Measurements from ENCODE around the gene PTPRQ. TPM values are rescaled to one million over a fixed set of nuclear protein-coding genes. Genes with fewer than 3 reads are reported as not detected.

PTPRQ gene
- total and polyA plus RNA-seq, 9 of the 15 experiments (the other 6 are each of a cell fraction or from before 2014, with no cell fraction given), result not detected

DNA sequence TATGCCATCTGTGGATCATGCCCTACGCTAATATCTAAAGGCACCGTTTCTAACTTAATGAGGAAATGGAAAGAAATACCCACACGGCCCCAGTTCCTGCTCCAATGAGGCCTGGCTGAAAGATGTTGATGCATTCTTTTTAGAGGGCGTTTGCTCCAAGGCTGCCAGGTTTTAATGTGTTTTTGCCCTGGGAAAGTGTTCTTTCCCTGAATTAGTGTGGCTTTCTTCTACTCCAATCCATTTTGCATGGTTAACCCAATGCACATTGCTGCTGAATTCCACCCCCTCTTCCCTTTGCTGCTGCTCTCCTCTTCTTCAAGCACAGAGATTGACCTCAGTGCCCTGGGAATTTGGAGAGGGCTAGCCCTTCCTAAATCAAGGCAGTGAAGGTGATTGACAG is 273.8 kb downstream of the PTPRQ start:
- in situ Hi-C loops (cut with MboI) (no loop called here), intact Hi-C loops (cut with micrococcal nuclease) (no loop called here)
- DNase-seq (ENCODE audit: extremely low read depth in 1 of 4, low spot score in 3 of 4), result no peak
- no peak for TF ChIP-seq RBM39 (optimal IDR thresholded peaks at IDR 0.05; ENCODE audit: low read depth, low read length)
- H3K9me3 ChIP-seq (replicated peaks; ENCODE audit: control insufficient read depth, insufficient read depth, low read depth, low read length), result no peaks in the 10 kb centered on the region
- no peaks in the 10 kb centered on the region for H3K9me1 ChIP-seq (ENCODE audit: control insufficient read depth, insufficient read depth, low read length)
- no peak for FAIRE-seq
- ATAC-seq, result no peak
- H3K27ac ChIP-seq (ENCODE audit: extremely low read depth, low read depth, low read length), result no peak overlapping the region
- H3K27me3 ChIP-seq (ENCODE audit: control insufficient read depth in 2 of 2, insufficient read depth in 2 of 2, low read length in 2 of 2), result no peaks in the 10 kb centered on the region
- H4K20me1 ChIP-seq (replicated peaks; ENCODE audit: control insufficient read depth, insufficient read depth, low read length), result no peaks in the 10 kb centered on the region
- no peak overlapping the region for H3K4me2 ChIP-seq (ENCODE audit: insufficient read depth, low read length)
- no peak overlapping the region for H2AFZ ChIP-seq (ENCODE audit: low read depth, low read length)
- no peaks in the 10 kb centered on the region for H3K79me2 ChIP-seq (ENCODE audit: control insufficient read depth, insufficient read depth, low read length)
- no peak overlapping the region for H3K4me3 ChIP-seq
- no peak overlapping the region for H3K9ac ChIP-seq (ENCODE audit: insufficient read depth in 1 of 2, low read depth in 2 of 2, low read length in 2 of 2)
- 0% methylated on average over 4 of the region's 4 CpGs for WGBS (ENCODE audit: insufficient coverage, low coverage, missing lambda C conversion rate)
- no peaks in the 10 kb centered on the region for H3K36me3 ChIP-seq (ENCODE audit: control insufficient read depth, insufficient read depth, low read length)
- H3K4me1 ChIP-seq (replicated peaks in 1 of 2; ENCODE audit: control insufficient read depth in 2 of 2, insufficient read depth in 2 of 2, low read length in 2 of 2), result no peaks in the 10 kb centered on the region
- POLR2A ChIA-PET, result interaction anchor here (0.6 kb wide), 1 partner anchor 69 kb away, joined by 3 read pairs; no protein-coding TSS in a partner anchor
- CTCF ChIA-PET (ENCODE audit: low intra/inter-chr PET ratio), result no interaction called here
- BruUV-seq (replicated peaks), result no TSS peak

DNA sequence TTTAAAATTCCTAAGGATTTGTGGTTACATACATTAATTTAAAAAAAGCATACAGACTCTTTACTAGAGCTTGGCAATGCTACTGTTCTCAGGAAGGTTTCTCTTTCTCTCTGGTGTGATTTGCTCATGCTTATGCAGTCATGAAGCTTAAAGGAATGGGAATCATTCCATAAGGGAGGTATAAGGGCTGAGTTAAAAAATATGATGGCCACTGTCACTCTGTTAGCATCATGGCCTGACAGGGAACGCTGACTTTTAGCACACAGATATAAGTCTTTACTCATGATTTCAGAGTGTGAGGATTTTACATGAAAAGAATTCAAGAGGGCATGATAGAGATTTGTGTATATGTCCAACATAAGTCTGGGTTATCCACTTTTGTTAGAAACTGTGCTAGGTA is 276.5 kb downstream of the PTPRQ start:
- Histone ChIP-seq H3K9me1 (ENCODE audit: control insufficient read depth, insufficient read depth, low read length) (no peaks in the 10 kb centered on the region), H2AFZ (ENCODE audit: low read depth, low read length) (no peak overlapping the region), H3K79me2 (ENCODE audit: control insufficient read depth, insufficient read depth, low read length) (no peaks in the 10 kb centered on the region), H3K9ac (ENCODE audit: insufficient read depth in 1 of 2, low read depth in 2 of 2, low read length in 2 of 2) (no peak overlapping the region), H3K36me3 (ENCODE audit: control insufficient read depth, insufficient read depth, low read length) (no peaks in the 10 kb centered on the region), H3K9me3 (replicated peaks; ENCODE audit: control insufficient read depth, insufficient read depth, low read depth, low read length) (no peaks in the 10 kb centered on the region), H3K4me2 (ENCODE audit: insufficient read depth, low read length) (no peak overlapping the region), H3K4me3 (no peak overlapping the region), H3K27me3 (ENCODE audit: control insufficient read depth in 2 of 2, insufficient read depth in 2 of 2, low read length in 2 of 2) (no peaks in the 10 kb centered on the region), H3K27ac (ENCODE audit: extremely low read depth, low read depth, low read length) (no peak overlapping the region), H4K20me1 (replicated peaks; ENCODE audit: control insufficient read depth, insufficient read depth, low read length) (no peaks in the 10 kb centered on the region), H3K4me1 (replicated peaks in 1 of 2; ENCODE audit: control insufficient read depth in 2 of 2, insufficient read depth in 2 of 2, low read length in 2 of 2) (no peaks in the 10 kb centered on the region)
- intact Hi-C loops (cut with micrococcal nuclease), result no loop called here
- FAIRE-seq, result no peak
- CTCF ChIA-PET (ENCODE audit: low intra/inter-chr PET ratio), result no interaction called here
- POLR2A ChIA-PET, result no interaction called here
- in situ Hi-C loops (cut with MboI), result no loop called here
- no peak for DNase-seq (ENCODE audit: extremely low read depth in 1 of 4, low spot score in 3 of 4)
- ATAC-seq, result no peak
- 0% methylated on average over 1 of the region's 1 CpG for WGBS (ENCODE audit: insufficient coverage, low coverage, missing lambda C conversion rate)
- no TSS peak for BruUV-seq (replicated peaks)
- TF ChIP-seq RB1 (IDR thresholded peaks at IDR 0.05; ENCODE audit: low read depth) (no peak), CCAR2 (IDR thresholded peaks at IDR 0.05; ENCODE audit: low read depth, low read length) (no peak)
- TF ChIP-seq, protein P1, sequence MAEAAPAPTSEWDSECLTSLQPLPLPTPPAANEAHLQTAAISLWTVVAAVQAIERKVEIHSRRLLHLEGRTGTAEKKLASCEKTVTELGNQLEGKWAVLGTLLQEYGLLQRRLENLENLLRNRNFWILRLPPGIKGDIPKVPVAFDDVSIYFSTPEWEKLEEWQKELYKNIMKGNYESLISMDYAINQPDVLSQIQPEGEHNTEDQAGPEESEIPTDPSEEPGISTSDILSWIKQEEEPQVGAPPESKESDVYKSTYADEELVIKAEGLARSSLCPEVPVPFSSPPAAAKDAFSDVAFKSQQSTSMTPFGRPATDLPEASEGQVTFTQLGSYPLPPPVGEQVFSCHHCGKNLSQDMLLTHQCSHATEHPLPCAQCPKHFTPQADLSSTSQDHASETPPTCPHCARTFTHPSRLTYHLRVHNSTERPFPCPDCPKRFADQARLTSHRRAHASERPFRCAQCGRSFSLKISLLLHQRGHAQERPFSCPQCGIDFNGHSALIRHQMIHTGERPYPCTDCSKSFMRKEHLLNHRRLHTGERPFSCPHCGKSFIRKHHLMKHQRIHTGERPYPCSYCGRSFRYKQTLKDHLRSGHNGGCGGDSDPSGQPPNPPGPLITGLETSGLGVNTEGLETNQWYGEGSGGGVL (CRISPR knock-in tag; IDR thresholded peaks at IDR 0.05), result no peak

All from K562 (cell line).